HG03025 (cell line): Measurements from ENCODE around the gene GPSM1.

Experiments used
- ATAC-seq: cut with Tn5 transposase; IDR thresholded peaks from one replicate; pipeline ENCODE4 v1.9.1; 2021; ENCODE audit warnings: mild to moderate bottlenecking, moderate library complexity; ENCODE audit not compliant: unreplicated experiment, low FRiP score

The GPSM1 gene

GRCh38 chr9:136303066-136303824 is 24.1 kb upstream of the GPSM1 start:
- no peak for ATAC-seq

GRCh38 chr9:136303825-136304416 is 23.4 kb upstream of the GPSM1 start, which contains the start of gene CCDC187:
Gene CCDC187 (minus strand): TSS chr9:136304094. CDS start chr9:136303830, 264 bp downstream.
- no peak for ATAC-seq

- ATAC-seq: no peak
These were observed 22.9 kb upstream of the GPSM1 start for GRCh38 chr9:136304456-136304855.

- no peak for ATAC-seq
These were observed 22.4 kb upstream of the GPSM1 start for GRCh38 chr9:136304981-136305380.

GRCh38 chr9:136305804-136306203 is 21.5 kb upstream of the GPSM1 start:
- no peak for ATAC-seq

GRCh38 chr9:136306211-136307208 is 20.8 kb upstream of the GPSM1 start:
- ATAC-seq: no peak

- ATAC-seq: no peak
These were observed 20.1 kb upstream of the GPSM1 start for GRCh38 chr9:136307215-136307750.

GRCh38 chr9:136308006-136308701 is 19.2 kb upstream of the GPSM1 start:
- ATAC-seq: no peak

GRCh38 chr9:136308702-136309053 is 18.7 kb upstream of the GPSM1 start:
- no peak for ATAC-seq

- no peak for ATAC-seq
These were observed 18.1 kb upstream of the GPSM1 start for GRCh38 chr9:136309101-136309801.

GRCh38 chr9:136309806-136310220 is 17.5 kb upstream of the GPSM1 start:
- no peak for ATAC-seq

GRCh38 chr9:136310273-136311030 is 16.9 kb upstream of the GPSM1 start:
- ATAC-seq: no peak

GRCh38 chr9:136311051-136312008 is 16.0 kb upstream of the GPSM1 start:
- no peak for ATAC-seq

GRCh38 chr9:136312009-136312375 is 15.3 kb upstream of the GPSM1 start:
- ATAC-seq: no peak

GRCh38 chr9:136312436-136312835 is 14.9 kb upstream of the GPSM1 start:
- no peak for ATAC-seq

- ATAC-seq: no peak
These were observed 14.0 kb upstream of the GPSM1 start for GRCh38 chr9:136313111-136314055.

- no peak for ATAC-seq
These were observed 13.3 kb upstream of the GPSM1 start for GRCh38 chr9:136314056-136314416.
